Spinal cord (tissue), 10 donors: Measurements from ENCODE around the gene FOXP3. TPM values are rescaled to one million over a fixed set of nuclear protein-coding genes. Genes with fewer than 3 reads are reported as not detected.

Source experiments
- DNase-seq, 6 donors: peaks; one replicate each; pipeline versions ENCODE4 v3.0.0 to v3.0.0-alpha.2; 2013 to 2015; ENCODE audit warnings: low spot score in 6 of 6, low read depth in 4 of 6
- H3K27ac ChIP-seq: one replicate; pipeline ENCODE4 v1.5.1; 2013; ENCODE audit warnings: low read depth, low read length, control low read depth
- H3K27me3 ChIP-seq: one replicate; pipeline ENCODE4 v1.6.1; 2013; ENCODE audit warnings: low read length; ENCODE audit not compliant: control insufficient read depth, insufficient read depth
- H3K36me3 ChIP-seq: one replicate; pipeline ENCODE4 v1.6.1; 2013; ENCODE audit warnings: low read length; ENCODE audit not compliant: control insufficient read depth, insufficient read depth
- H3K4me1 ChIP-seq: one replicate; pipeline ENCODE4 v1.6.1; 2013; ENCODE audit warnings: low read length; ENCODE audit not compliant: control insufficient read depth, insufficient read depth
- H3K4me3 ChIP-seq: one replicate; pipeline ENCODE4 v1.5.1; 2013; ENCODE audit warnings: low read depth, low read length, control low read depth
- H3K9me3 ChIP-seq: one replicate; pipeline ENCODE4 v1.6.1; 2013; ENCODE audit warnings: low read length; ENCODE audit not compliant: control insufficient read depth, insufficient read depth
- WGBS: methylation state at CpG from one replicate; pipeline ENCODE4 v1.1.5; 2013; ENCODE audit warnings: missing lambda C conversion rate; ENCODE audit not compliant: insufficient coverage; 5-methylcytosine and 5-hydroxymethylcytosine counted together
- polyA plus RNA-seq, 2 donors: library from polyadenylated mRNA; unstranded; fragments of 120-200 nt; gene quantifications; one replicate each; pipeline ENCODE4 v1.2.1, GENCODE V29; 2013; ENCODE audit not compliant: insufficient read length in 2 of 2
- total RNA-seq, 2 donors: library from RNA; depleted of rRNA in 1 of 2; stranded (reverse); fragments of 120-200 nt in 1 of 2; fragments of >200 nt in 1 of 2; gene quantifications; one replicate each; pipeline versions ENCODE4 v1.2.3 to v1.2.4, GENCODE V29; 2013 to 2014
- donor health status: healthy.

FOXP3 gene
- total and polyA plus RNA-seq, 4 donors: 0.11 to 1.3 (median 1.2) TPM; not detected in 1

DNA sequence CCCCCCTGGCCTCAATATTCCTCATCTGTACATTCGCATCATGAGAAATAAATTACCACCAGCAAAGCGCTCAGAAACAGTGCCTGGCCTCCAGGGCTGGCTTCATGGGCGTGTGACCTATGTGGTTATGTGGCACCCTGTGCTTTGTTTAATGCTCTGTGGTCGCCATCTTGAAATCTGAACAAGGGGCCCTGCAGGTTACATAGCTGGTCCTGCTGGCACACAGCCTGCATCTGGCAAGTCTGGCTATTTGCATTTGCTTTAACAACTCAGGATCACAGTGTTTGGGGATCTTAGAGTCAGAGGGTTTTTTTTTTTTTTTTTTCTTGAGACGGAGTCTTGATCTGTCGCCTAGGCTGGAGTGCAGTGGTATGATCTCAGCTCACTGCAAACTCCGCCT is 9.9 kb downstream of the FOXP3 start:
- no peaks in the 10 kb centered on the region for H3K9me3 ChIP-seq
- WGBS: 85% methylated on average over 6 of the region's 7 CpGs
- no peak overlapping the region for H3K4me3 ChIP-seq
- H3K4me1 ChIP-seq: no peaks in the 10 kb centered on the region
- peaks cover 17% of the 10 kb centered on the region for H3K36me3 ChIP-seq
- no peak for DNase-seq
- H3K27me3 ChIP-seq: no peaks in the 10 kb centered on the region
- no peak overlapping the region for H3K27ac ChIP-seq

- H3K27ac ChIP-seq: no peak overlapping the region
- H3K9me3 ChIP-seq: no peaks in the 10 kb centered on the region
- H3K4me3 ChIP-seq: no peak overlapping the region
- no peaks in the 10 kb centered on the region for H3K27me3 ChIP-seq
- H3K4me1 ChIP-seq: no peaks in the 10 kb centered on the region
- peaks cover 48% of the 10 kb centered on the region for H3K36me3 ChIP-seq
- no peak for DNase-seq
- WGBS: 82% methylated on average over 13 of the region's 13 CpGs
These were observed 13.2 kb downstream of the FOXP3 start for GRCh38 chrX:49251325-49251724.

DNA sequence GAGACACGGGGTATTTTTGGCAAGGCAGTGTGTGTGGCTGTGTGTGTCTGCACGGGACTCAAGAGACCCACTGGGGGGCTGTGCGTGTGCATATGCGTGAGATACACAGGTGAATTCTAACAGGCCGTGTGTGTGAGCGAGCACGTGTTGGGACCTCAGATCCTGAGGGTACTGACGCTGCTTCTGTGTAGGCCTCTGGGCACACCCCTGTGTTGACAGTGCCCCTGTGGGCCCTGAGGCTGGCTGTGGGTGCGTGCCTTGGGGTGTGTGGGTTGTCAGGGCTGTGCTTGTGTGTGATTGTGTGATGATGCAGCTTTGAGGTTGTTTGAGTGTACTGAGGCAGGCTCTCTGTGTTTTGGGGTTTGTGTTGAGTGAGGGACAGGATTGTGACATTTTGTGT is 13.9 kb downstream of the FOXP3 start:
- Histone ChIP-seq H3K4me1 (no peaks in the 10 kb centered on the region), H3K9me3 (no peaks in the 10 kb centered on the region), H3K4me3 (no peak overlapping the region), H3K27ac (no peak overlapping the region), H3K36me3 (peaks cover 53% of the 10 kb centered on the region), H3K27me3 (no peaks in the 10 kb centered on the region)
- DNase-seq: no peak
- WGBS: 87% methylated on average over 9 of the region's 9 CpGs

GRCh38 chrX:49250066-49250465 is 14.4 kb downstream of the FOXP3 start:
- no peak for DNase-seq
- Histone ChIP-seq H3K27ac (no peak overlapping the region), H3K4me3 (no peak overlapping the region), H3K4me1 (no peaks in the 10 kb centered on the region), H3K27me3 (no peaks in the 10 kb centered on the region), H3K9me3 (no peaks in the 10 kb centered on the region), H3K36me3 (peaks cover 54% of the 10 kb centered on the region)
- 86% methylated on average over 13 of the region's 13 CpGs for WGBS

GRCh38 chrX:49249616-49250015 is 14.9 kb downstream of the FOXP3 start:
- Histone ChIP-seq H3K27ac (no peak overlapping the region), H3K9me3 (no peaks in the 10 kb centered on the region), H3K4me1 (no peaks in the 10 kb centered on the region), H3K27me3 (no peaks in the 10 kb centered on the region), H3K36me3 (peaks cover 58% of the 10 kb centered on the region), H3K4me3 (no peak overlapping the region)
- DNase-seq: no peak
- WGBS: 85% methylated on average over 9 of the region's 9 CpGs

DNA sequence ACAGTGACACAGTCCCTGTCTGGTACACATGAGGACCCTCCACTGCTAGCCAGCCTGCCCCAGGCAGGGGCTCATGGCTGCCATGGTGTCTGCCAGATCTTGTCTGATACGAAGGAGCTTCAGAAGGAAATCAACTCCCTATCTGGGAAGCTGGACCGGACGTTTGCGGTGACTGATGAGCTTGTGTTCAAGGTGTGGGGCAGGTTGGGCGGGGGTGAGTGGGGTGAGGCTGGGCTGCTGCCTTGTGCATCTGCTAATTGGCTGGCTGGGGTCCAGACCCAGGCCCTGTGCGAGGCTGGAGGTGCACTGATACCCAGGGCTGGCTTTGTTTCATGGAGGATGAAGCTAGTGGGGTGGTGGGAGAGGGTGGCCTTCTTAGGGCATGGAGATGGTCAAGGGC is 15.4 kb downstream of the FOXP3 start:
- Histone ChIP-seq H3K4me3 (no peak overlapping the region), H3K9me3 (no peaks in the 10 kb centered on the region), H3K4me1 (no peaks in the 10 kb centered on the region), H3K36me3 (peaks cover 64% of the 10 kb centered on the region), H3K27me3 (no peaks in the 10 kb centered on the region), H3K27ac (no peak overlapping the region)
- DNase-seq: no peak
- WGBS: 89% methylated on average over 6 of the region's 6 CpGs

DNA sequence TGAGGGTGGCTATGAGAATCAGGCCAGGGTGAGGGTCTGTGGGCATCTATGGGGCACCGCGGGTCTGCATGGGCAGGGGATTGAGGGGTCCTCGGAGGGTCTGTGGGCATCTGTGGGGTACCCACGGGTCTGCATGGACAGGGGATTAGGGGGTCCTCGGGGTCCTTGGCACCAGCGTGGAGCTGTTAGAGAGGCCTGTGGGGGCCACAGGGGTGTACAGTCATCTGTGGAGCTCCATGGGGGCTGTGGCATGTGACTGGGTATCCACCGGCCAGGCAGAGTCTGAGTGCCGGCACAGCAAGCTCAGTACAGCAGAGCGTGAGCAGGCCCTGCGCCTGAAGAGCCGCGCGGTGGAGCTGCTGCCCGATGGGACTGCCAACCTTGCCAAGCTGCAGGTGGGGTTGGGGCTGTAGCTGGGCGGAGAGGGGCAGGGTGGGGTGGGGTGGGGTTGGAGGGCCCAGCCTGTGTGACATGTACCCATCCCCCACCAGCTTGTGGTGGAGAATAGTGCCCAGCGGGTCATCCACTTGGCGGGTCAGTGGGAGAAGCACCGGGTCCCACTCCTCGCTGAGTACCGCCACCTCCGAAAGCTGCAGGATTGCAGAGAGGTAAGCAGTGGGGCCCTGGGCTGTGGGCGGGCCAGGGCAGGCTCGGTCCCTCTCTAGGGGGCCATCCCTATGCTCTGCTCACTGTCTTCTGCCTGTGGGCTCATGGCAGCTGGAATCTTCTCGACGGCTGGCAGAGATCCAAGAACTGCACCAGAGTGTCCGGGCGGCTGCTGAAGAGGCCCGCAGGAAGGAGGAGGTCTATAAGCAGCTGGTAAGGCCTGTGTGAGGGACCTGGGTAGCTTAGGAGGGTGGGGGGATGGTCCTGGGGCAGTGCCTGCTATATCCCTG is 16.3 kb downstream of the FOXP3 start:
- H3K9me3 ChIP-seq: no peaks in the 10 kb centered on the region
- no peak overlapping the region for H3K27ac ChIP-seq
- peaks cover 69% of the 10 kb centered on the region for H3K36me3 ChIP-seq
- peak in 1 of 6 donors; percentile 5 for DNase-seq
- no peak overlapping the region for H3K4me3 ChIP-seq
- WGBS: 86% methylated on average over 22 of the region's 28 CpGs
- H3K4me1 ChIP-seq: no peaks in the 10 kb centered on the region
- H3K27me3 ChIP-seq: no peaks in the 10 kb centered on the region

- 87% methylated on average over 11 of the region's 11 CpGs for WGBS
- no peaks in the 10 kb centered on the region for H3K4me1 ChIP-seq
- H3K27ac ChIP-seq: no peak overlapping the region
- H3K4me3 ChIP-seq: no peak overlapping the region
- no peaks in the 10 kb centered on the region for H3K9me3 ChIP-seq
- H3K36me3 ChIP-seq: peaks cover 76% of the 10 kb centered on the region
- H3K27me3 ChIP-seq: no peaks in the 10 kb centered on the region
- no peak for DNase-seq
These were observed 17.2 kb downstream of the FOXP3 start for GRCh38 chrX:49247346-49247745.

- Histone ChIP-seq H3K9me3 (no peaks in the 10 kb centered on the region), H3K27me3 (no peaks in the 10 kb centered on the region), H3K4me3 (no peak overlapping the region), H3K4me1 (no peaks in the 10 kb centered on the region), H3K27ac (no peak overlapping the region), H3K36me3 (peaks cover 83% of the 10 kb centered on the region)
- WGBS: 90% methylated on average over 9 of the region's 10 CpGs
- DNase-seq: no peak
These were observed 18.0 kb downstream of the FOXP3 start for GRCh38 chrX:49246541-49246940.

- H3K9me3 ChIP-seq: no peaks in the 10 kb centered on the region
- H3K36me3 ChIP-seq: peaks cover 63% of the 10 kb centered on the region
- H3K27ac ChIP-seq: no peak overlapping the region
- H3K27me3 ChIP-seq: no peaks in the 10 kb centered on the region
- H3K4me3 ChIP-seq: no peak overlapping the region
- WGBS: 90% methylated on average over 2 of the region's 2 CpGs
- H3K4me1 ChIP-seq: no peaks in the 10 kb centered on the region
- DNase-seq: no peak
These were observed 20.3 kb downstream of the FOXP3 start for GRCh38 chrX:49244207-49244606.
